Measurements from ENCODE around the gene GABBR2. TPM values are rescaled to one million over a fixed set of nuclear protein-coding genes. Genes with fewer than 3 reads are reported as not detected.

The GABBR2 gene
- total and polyA plus RNA-seq, 9 of the 15 experiments (the other 6 are each of a cell fraction or from before 2014, with no cell fraction given), result 0.15 to 1.9 (median 0.32) TPM

GRCh38 chr9:98364086-98364485 is 344.6 kb downstream of the GABBR2 start (continued):
- TF ChIP-seq ZNF449 (CRISPR knock-in tag; IDR thresholded peaks at IDR 0.05), result no peak

GRCh38 chr9:98363644-98364043 is 345.1 kb downstream of the GABBR2 start:
- Histone ChIP-seq H3K9ac (ENCODE audit: insufficient read depth in 1 of 2, low read depth in 2 of 2, low read length in 2 of 2) (no peak overlapping the region), H3K9me1 (ENCODE audit: control insufficient read depth, insufficient read depth, low read length) (no peaks in the 10 kb centered on the region), H3K36me3 (ENCODE audit: control insufficient read depth, insufficient read depth, low read length) (no peaks in the 10 kb centered on the region), H3K27ac (ENCODE audit: extremely low read depth, low read depth, low read length) (no peak overlapping the region), H3K79me2 (ENCODE audit: control insufficient read depth, insufficient read depth, low read length) (no peaks in the 10 kb centered on the region), H2AFZ (ENCODE audit: low read depth, low read length) (no peak overlapping the region), H3K9me3 (replicated peaks; ENCODE audit: control insufficient read depth, insufficient read depth, low read depth, low read length) (peaks cover 20% of the 10 kb centered on the region), H3K4me1 (replicated peaks in 1 of 2; ENCODE audit: control insufficient read depth in 2 of 2, insufficient read depth in 2 of 2, low read length in 2 of 2) (peaks cover 5 to 10% of the 10 kb centered on the region in 2 experiments), H4K20me1 (replicated peaks; ENCODE audit: control insufficient read depth, insufficient read depth, low read length) (no peaks in the 10 kb centered on the region), H3K4me3 (no peak overlapping the region), H3K4me2 (ENCODE audit: insufficient read depth, low read length) (no peak overlapping the region), H3K27me3 (ENCODE audit: control insufficient read depth in 2 of 2, insufficient read depth in 2 of 2, low read length in 2 of 2) (no peaks in the 10 kb centered on the region)
- intact Hi-C loops (cut with micrococcal nuclease), result loop anchor here (2.0 kb wide), 1 partner anchor 47 kb away; no protein-coding TSS in a partner anchor
- BruUV-seq (replicated peaks), result no TSS peak
- WGBS (ENCODE audit: insufficient coverage, low coverage, missing lambda C conversion rate), result 73% methylated on average over 6 of the region's 6 CpGs
- DNase-seq (ENCODE audit: extremely low read depth in 1 of 4, low spot score in 3 of 4) (no peak), ATAC-seq (no peak), FAIRE-seq (no peak)
- ChIA-PET POLR2A (interaction anchor here (0.6 to 0.8 kb wide), 2 partner anchors 10 to 254 kb away, joined by 3 read pairs; no protein-coding TSS in a partner anchor), CTCF (ENCODE audit: low intra/inter-chr PET ratio) (no interaction called here)
- in situ Hi-C loops (cut with MboI), result no loop called here
- no peak for TF ChIP-seq CAMTA2 (CRISPR knock-in tag; conservative IDR thresholded peaks at IDR 0.05)
- no peak for TF ChIP-seq ZNF699 (CRISPR knock-in tag; IDR thresholded peaks at IDR 0.05; ENCODE audit: insufficient replicate concordance)
- TF ChIP-seq ZFP1 (CRISPR knock-in tag; IDR thresholded peaks at IDR 0.05), result no peak
- TF ChIP-seq, protein P1, sequence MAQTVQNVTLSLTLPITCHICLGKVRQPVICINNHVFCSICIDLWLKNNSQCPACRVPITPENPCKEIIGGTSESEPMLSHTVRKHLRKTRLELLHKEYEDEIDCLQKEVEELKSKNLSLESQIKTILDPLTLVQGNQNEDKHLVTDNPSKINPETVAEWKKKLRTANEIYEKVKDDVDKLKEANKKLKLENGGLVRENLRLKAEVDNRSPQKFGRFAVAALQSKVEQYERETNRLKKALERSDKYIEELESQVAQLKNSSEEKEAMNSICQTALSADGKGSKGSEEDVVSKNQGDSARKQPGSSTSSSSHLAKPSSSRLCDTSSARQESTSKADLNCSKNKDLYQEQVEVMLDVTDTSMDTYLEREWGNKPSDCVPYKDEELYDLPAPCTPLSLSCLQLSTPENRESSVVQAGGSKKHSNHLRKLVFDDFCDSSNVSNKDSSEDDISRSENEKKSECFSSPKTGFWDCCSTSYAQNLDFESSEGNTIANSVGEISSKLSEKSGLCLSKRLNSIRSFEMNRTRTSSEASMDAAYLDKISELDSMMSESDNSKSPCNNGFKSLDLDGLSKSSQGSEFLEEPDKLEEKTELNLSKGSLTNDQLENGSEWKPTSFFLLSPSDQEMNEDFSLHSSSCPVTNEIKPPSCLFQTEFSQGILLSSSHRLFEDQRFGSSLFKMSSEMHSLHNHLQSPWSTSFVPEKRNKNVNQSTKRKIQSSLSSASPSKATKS (CRISPR knock-in tag; IDR thresholded peaks at IDR 0.05), result no peak
- no peak for TF ChIP-seq ZNF75A (CRISPR knock-in tag; IDR thresholded peaks at IDR 0.05)
- no peak for TF ChIP-seq MTA1 (IDR thresholded peaks at IDR 0.05; ENCODE audit: borderline replicate concordance)
- TF ChIP-seq MCM7 (IDR thresholded peaks at IDR 0.05), result no peak
- TF ChIP-seq ZNF212 (CRISPR knock-in tag; IDR thresholded peaks at IDR 0.05), result no peak
- TF ChIP-seq ZNF830 (CRISPR knock-in tag; IDR thresholded peaks at IDR 0.05), result no peak
- TF ChIP-seq, protein P2, sequence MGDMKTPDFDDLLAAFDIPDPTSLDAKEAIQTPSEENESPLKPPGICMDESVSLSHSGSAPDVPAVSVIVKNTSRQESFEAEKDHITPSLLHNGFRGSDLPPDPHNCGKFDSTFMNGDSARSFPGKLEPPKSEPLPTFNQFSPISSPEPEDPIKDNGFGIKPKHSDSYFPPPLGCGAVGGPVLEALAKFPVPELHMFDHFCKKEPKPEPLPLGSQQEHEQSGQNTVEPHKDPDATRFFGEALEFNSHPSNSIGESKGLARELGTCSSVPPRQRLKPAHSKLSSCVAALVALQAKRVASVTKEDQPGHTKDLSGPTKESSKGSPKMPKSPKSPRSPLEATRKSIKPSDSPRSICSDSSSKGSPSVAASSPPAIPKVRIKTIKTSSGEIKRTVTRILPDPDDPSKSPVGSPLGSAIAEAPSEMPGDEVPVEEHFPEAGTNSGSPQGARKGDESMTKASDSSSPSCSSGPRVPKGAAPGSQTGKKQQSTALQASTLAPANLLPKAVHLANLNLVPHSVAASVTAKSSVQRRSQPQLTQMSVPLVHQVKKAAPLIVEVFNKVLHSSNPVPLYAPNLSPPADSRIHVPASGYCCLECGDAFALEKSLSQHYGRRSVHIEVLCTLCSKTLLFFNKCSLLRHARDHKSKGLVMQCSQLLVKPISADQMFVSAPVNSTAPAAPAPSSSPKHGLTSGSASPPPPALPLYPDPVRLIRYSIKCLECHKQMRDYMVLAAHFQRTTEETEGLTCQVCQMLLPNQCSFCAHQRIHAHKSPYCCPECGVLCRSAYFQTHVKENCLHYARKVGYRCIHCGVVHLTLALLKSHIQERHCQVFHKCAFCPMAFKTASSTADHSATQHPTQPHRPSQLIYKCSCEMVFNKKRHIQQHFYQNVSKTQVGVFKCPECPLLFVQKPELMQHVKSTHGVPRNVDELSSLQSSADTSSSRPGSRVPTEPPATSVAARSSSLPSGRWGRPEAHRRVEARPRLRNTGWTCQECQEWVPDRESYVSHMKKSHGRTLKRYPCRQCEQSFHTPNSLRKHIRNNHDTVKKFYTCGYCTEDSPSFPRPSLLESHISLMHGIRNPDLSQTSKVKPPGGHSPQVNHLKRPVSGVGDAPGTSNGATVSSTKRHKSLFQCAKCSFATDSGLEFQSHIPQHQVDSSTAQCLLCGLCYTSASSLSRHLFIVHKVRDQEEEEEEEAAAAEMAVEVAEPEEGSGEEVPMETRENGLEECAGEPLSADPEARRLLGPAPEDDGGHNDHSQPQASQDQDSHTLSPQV (IDR thresholded peaks at IDR 0.05), result no peak
- TF ChIP-seq, protein P3, sequence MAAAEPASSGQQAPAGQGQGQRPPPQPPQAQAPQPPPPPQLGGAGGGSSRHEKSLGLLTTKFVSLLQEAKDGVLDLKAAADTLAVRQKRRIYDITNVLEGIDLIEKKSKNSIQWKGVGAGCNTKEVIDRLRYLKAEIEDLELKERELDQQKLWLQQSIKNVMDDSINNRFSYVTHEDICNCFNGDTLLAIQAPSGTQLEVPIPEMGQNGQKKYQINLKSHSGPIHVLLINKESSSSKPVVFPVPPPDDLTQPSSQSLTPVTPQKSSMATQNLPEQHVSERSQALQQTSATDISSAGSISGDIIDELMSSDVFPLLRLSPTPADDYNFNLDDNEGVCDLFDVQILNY (CRISPR knock-in tag; IDR thresholded peaks at IDR 0.05), result no peak
- no peak for TF ChIP-seq HNRNPL (IDR thresholded peaks at IDR 0.05; ENCODE audit: low read depth, low read length)

All from K562 (cell line).